GM06990 (cell line): ENCODE measurements around the gene CENPF.

Experiments
- DNase-seq: peaks from one replicate; pipeline ENCODE4 v3.0.0-alpha.2; 2011; ENCODE audit not compliant: insufficient read length; ENCODE audit errors: extremely low read depth
- H3K27me3 ChIP-seq: replicated peaks from 2 replicates; pipeline ENCODE4 v1.6.0; 2011; ENCODE audit warnings: low read length; ENCODE audit not compliant: control insufficient read depth, insufficient read depth
- H3K36me3 ChIP-seq: 2 replicates; pipeline ENCODE4 v1.5.1; 2011; ENCODE audit warnings: low read length; ENCODE audit not compliant: control insufficient read depth, insufficient read depth
- H3K4me3 ChIP-seq: replicated peaks from 2 replicates; pipeline ENCODE4 v1.5.1; 2011; ENCODE audit warnings: low read depth, mild to moderate bottlenecking, control low read depth, low read length
- TF ChIP-seq, protein P1 (sequence below): IDR thresholded peaks from 2 replicates; pipeline ENCODE4 v1.5.1; 2011; ENCODE audit warnings: low read length, control low read depth, mild to moderate bottlenecking, inconsistent platforms; ENCODE audit not compliant: insufficient read depth, poor library complexity, severe bottlenecking

CENPF gene

DNA sequence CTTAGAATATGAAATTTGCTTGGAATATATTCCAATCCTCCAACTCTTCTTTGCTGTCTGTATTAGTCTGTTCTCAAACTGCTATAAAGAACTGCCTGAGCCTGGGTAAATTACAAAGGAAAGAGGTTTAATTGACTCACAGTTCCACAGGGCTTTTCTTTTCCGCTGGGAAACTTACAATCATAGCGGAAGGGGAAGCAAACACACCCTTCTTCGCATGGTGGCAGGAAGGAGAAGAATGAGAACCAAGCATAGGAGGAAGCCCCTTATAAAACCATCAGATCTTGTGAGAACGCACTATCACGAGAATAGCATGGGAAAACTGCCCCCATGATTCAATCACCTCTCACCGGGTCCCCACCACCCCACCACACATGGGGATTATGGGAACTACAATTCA is 14.8 kb downstream of the CENPF start:
- Histone ChIP-seq H3K4me3 (no peak overlapping the region), H3K27me3 (no peaks in the 10 kb centered on the region), H3K36me3 (peaks cover 4% of the 10 kb centered on the region)
- DNase-seq = no peak
- TF ChIP-seq, protein P1, sequence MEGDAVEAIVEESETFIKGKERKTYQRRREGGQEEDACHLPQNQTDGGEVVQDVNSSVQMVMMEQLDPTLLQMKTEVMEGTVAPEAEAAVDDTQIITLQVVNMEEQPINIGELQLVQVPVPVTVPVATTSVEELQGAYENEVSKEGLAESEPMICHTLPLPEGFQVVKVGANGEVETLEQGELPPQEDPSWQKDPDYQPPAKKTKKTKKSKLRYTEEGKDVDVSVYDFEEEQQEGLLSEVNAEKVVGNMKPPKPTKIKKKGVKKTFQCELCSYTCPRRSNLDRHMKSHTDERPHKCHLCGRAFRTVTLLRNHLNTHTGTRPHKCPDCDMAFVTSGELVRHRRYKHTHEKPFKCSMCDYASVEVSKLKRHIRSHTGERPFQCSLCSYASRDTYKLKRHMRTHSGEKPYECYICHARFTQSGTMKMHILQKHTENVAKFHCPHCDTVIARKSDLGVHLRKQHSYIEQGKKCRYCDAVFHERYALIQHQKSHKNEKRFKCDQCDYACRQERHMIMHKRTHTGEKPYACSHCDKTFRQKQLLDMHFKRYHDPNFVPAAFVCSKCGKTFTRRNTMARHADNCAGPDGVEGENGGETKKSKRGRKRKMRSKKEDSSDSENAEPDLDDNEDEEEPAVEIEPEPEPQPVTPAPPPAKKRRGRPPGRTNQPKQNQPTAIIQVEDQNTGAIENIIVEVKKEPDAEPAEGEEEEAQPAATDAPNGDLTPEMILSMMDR = no peak

DNA sequence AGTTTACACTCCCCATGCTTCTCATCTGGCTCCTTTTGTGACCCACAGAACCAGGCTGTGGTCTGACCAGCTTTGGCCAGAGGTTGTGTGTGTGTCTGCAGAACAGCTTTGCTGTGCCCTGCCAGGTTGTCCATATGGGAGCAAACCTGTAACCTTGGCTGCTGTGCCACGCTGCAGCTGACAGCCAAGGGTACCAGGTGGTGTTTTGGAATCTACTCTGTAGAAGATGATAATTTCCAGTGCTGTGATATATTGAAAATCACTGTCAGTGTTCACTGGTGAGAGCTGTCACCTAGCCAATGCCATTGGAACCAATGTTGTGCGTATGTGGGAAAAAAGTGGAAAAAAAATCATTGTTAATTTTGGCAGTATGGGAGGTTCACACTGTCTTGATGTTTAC is 18.2 kb downstream of the CENPF start:
- H3K36me3 ChIP-seq = peaks cover 4% of the 10 kb centered on the region
- H3K4me3 ChIP-seq = no peak overlapping the region
- no peaks in the 10 kb centered on the region for H3K27me3 ChIP-seq
- TF ChIP-seq, protein P1 = no peak
- no peak for DNase-seq

DNA sequence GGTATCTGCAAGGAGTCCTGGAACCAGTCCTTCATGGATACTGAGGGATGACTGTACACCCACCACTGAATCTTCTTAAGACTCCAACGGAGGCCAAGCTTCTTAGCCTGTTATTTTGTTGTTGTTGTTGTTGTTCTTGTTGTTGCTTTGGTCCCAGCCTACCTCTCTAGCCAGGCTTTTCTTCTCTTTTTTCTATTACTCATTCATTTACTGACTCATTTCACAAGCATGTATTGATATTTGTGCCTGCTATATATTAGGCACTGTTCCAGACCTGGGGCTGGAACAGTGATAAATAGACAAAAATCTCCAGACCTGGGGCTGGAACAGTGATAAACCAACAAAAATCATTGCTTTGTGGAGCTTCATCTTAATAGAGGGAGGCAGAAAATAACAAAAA is 20.4 kb downstream of the CENPF start:
- TF ChIP-seq, protein P1 = no peak
- no peak for DNase-seq
- Histone ChIP-seq H3K4me3 (no peak overlapping the region), H3K27me3 (no peaks in the 10 kb centered on the region), H3K36me3 (peaks cover 3% of the 10 kb centered on the region)

GRCh38 chr1:214632091-214632490 is 29.1 kb downstream of the CENPF start:
- peaks cover 11% of the 10 kb centered on the region for H3K36me3 ChIP-seq
- no peak overlapping the region for H3K4me3 ChIP-seq
- no peaks in the 10 kb centered on the region for H3K27me3 ChIP-seq
- TF ChIP-seq, protein P1 = no peak
- DNase-seq = no peak

DNA sequence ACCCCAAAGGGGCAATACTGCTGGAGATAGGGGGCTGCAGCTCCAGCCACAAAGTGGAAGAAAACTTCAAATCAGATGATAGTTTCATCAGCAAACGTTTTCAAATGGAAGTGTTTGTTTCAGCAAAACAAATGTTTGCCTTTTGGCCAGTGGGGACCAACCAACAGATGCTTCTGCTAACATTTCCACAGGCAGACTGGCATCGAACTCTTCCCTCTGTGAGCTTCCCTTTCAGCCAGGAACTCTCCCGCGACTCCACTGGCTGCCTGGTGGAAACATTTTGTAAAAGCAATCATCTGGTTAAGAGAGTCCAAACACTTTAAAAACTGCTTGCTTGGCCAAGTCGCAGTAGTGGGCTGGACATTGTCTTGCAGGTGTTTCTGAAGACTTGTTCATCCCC is 30.7 kb downstream of the CENPF start:
- Histone ChIP-seq H3K36me3 (peaks cover 11% of the 10 kb centered on the region), H3K27me3 (no peaks in the 10 kb centered on the region), H3K4me3 (no peak overlapping the region)
- DNase-seq = no peak
- TF ChIP-seq, protein P1 = no peak

DNA sequence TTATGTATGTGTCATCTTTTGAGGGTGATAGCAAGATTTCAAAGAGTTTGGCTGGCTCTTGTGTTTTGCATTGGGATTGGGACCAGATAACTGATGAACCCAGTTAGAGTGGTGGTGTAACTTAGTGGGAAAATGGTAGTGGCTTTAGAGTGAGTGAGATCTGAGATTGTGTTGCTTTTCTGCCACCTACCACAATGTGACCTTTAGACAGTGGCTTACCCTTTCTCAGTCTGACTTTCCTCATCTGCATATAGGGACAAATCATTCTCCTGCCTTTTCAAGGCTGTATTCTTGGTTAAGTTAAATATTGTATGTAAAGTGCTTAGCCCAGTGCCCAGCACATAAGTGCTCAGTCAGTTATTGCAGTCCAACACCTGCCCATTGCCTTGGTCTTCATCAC is 31.3 kb downstream of the CENPF start:
- H3K4me3 ChIP-seq = no peak overlapping the region
- DNase-seq = no peak
- H3K36me3 ChIP-seq = peaks cover 11% of the 10 kb centered on the region
- TF ChIP-seq, protein P1 = no peak
- H3K27me3 ChIP-seq = no peaks in the 10 kb centered on the region
